Smooth muscle cell (in vitro differentiated cells): ENCODE measurements around the gene PRR22. TPM values are rescaled to one million over a fixed set of nuclear protein-coding genes. Genes with fewer than 3 reads are reported as not detected.

ENCODE experiments used
- DNase-seq: peaks from one replicate; lab custom pipeline; 2025; ENCODE audit not compliant: unreplicated experiment; lab: John Stamatoyannopoulos, UW
- H2AFZ ChIP-seq: fragments of 200-600 bp; sonication (generic); 2 replicates; pipeline ENCODE4 v1.6.0; 2016; ENCODE audit warnings: antibody characterized with exemption, low read depth, mild to moderate bottlenecking
- H3F3A ChIP-seq: fragments of 200-600 bp; sonication (generic); 2 replicates; pipeline ENCODE4 v1.6.0; 2017; ENCODE audit warnings: antibody characterized with exemption, low read depth
- H3K27ac ChIP-seq: fragments of 200-600 bp; sonication (generic); 2 replicates; pipeline ENCODE4 v1.5.1; 2016; ENCODE audit warnings: low read depth, mild to moderate bottlenecking
- H3K27me3 ChIP-seq: fragments of 200-600 bp; sonication (generic); 2 replicates; pipeline ENCODE4 v1.6.1; 2016; ENCODE audit warnings: low read depth, mild to moderate bottlenecking
- H3K36me3 ChIP-seq: fragments of 200-600 bp; sonication (generic); 2 replicates; pipeline ENCODE4 v1.5.1; 2016; ENCODE audit warnings: low read depth
- H3K4me1 ChIP-seq: fragments of 200-600 bp; sonication (generic); 2 replicates; pipeline ENCODE4 v1.5.1; 2016; ENCODE audit warnings: low read depth
- H3K4me2 ChIP-seq: fragments of 200-600 bp; sonication (generic); 2 replicates; pipeline ENCODE4 v1.6.0; 2016; ENCODE audit warnings: mild to moderate bottlenecking
- H3K4me3 ChIP-seq: fragments of 200-600 bp; sonication (generic); 2 replicates; pipeline ENCODE4 v1.5.1; 2016; ENCODE audit warnings: mild to moderate bottlenecking
- H3K79me2 ChIP-seq: fragments of 200-600 bp; sonication (generic); 2 replicates; pipeline ENCODE4 v1.6.0; 2016; ENCODE audit warnings: low read depth, mild to moderate bottlenecking
- H3K9ac ChIP-seq: fragments of 200-600 bp; sonication (generic); 2 replicates; pipeline ENCODE4 v1.6.0; 2016; ENCODE audit warnings: low read depth
- H3K9me3 ChIP-seq: fragments of 200-600 bp; sonication (generic); replicated peaks from 2 replicates; pipeline ENCODE4 v1.5.1; 2016; ENCODE audit warnings: low read depth
- H4K20me1 ChIP-seq: fragments of 200-600 bp; sonication (generic); 2 replicates; pipeline ENCODE4 v1.6.0; 2016; ENCODE audit warnings: low read depth
- WGBS: methylation state at CpG from one replicate; pipeline ENCODE4 v1.1.7; 2016; ENCODE audit warnings: low lambda C conversion rate; 5-methylcytosine and 5-hydroxymethylcytosine counted together
- polyA plus RNA-seq: library from polyadenylated mRNA; unstranded; fragments of >200 nt; fragmentation: Nextera tagmentation; extraction: Ambion mirVana; gene quantifications from 2 replicates; pipeline ENCODE4 v1.2.1, GENCODE V29; 2016
- total RNA-seq: library from RNA; depleted of rRNA; stranded (reverse); fragments of >200 nt; gene quantifications from 2 replicates; pipeline ENCODE4 v1.2.3, GENCODE V29; 2014
- TF ChIP-seq, protein P1 (sequence below): fragments of 200-600 bp; sonication (generic); IDR thresholded peaks from 2 replicates; pipeline ENCODE4 v1.5.1; 2017; ENCODE audit warnings: borderline replicate concordance, mild to moderate bottlenecking, antibody characterized with exemption; ENCODE audit not compliant: insufficient read depth, poor library complexity, severe bottlenecking

PRR22 gene
- total and polyA plus RNA-seq, 2 experiments from 2014 or later = 0.65 to 1.5 TPM

DNA sequence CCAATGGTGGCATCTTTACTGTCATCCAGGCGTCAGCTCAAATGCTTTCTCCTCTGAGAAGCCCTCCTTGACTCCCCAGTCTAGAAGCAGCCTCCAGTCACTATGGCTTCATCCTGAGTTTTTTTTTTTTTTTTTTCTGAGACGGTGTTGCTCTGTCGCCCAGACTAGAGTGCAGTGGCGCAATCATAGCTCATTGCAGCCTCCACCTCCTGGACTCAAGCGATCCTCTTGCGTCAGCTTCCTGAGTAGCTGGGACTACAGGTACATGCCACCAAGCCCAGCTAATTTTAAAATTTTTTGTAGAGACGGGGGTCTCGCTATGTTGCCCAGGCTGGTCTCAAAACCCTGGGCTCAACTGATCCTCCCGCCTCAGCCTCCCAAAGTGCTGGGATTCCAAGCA, 24.5 kb upstream of the PRR22 start:
- no peak for DNase-seq
- peaks cover 10% of the 10 kb centered on the region for H3K27me3 ChIP-seq
- no peaks in the 10 kb centered on the region for H3K9me3 ChIP-seq
- no peaks in the 10 kb centered on the region for H4K20me1 ChIP-seq
- 90% methylated on average over 9 of the region's 9 CpGs for WGBS
- no peak overlapping the region for H3K4me2 ChIP-seq
- no peak overlapping the region for H3K9ac ChIP-seq
- H3K4me3 ChIP-seq = no peak overlapping the region
- no peaks in the 10 kb centered on the region for H3K36me3 ChIP-seq
- H3F3A ChIP-seq = peaks cover 5% of the 10 kb centered on the region
- no peak overlapping the region for H3K27ac ChIP-seq
- no peaks in the 10 kb centered on the region for H3K79me2 ChIP-seq
- H2AFZ ChIP-seq = no peak overlapping the region
- TF ChIP-seq, protein P1, sequence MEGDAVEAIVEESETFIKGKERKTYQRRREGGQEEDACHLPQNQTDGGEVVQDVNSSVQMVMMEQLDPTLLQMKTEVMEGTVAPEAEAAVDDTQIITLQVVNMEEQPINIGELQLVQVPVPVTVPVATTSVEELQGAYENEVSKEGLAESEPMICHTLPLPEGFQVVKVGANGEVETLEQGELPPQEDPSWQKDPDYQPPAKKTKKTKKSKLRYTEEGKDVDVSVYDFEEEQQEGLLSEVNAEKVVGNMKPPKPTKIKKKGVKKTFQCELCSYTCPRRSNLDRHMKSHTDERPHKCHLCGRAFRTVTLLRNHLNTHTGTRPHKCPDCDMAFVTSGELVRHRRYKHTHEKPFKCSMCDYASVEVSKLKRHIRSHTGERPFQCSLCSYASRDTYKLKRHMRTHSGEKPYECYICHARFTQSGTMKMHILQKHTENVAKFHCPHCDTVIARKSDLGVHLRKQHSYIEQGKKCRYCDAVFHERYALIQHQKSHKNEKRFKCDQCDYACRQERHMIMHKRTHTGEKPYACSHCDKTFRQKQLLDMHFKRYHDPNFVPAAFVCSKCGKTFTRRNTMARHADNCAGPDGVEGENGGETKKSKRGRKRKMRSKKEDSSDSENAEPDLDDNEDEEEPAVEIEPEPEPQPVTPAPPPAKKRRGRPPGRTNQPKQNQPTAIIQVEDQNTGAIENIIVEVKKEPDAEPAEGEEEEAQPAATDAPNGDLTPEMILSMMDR = no peak
- H3K4me1 ChIP-seq = no peaks in the 10 kb centered on the region

DNA sequence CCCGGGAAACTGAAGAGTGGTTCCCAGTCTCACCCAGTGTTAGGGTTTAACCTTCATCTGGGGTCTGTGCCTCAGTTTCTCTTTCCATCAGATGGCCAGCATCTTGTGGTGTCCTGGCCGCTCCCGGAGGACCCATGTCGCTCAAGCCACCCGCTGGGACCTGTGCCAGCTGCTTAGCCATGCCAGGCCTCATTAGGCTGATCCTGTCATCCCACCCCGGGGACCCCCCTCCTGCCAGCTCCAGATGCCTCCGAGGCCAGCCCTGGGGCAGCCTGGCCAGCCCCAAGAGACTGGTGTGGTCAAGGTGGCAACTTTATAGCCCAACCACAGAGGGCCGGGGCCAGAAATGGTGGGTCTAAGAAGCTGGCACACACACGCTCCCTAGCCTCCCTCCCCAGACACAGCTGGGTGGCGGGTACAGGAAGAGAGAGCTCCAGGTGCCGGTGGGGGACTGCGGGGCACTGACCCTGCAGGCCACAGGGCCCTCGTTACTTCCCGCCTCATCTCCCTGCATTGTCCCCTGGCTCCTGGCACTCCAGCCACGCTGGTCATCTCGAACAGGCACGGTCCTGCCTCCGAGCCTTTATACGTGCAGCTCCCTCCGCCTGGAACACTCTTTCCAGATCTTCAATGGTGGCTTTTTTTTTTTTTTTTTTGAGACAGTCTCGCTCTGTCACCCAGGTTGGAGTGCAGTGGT, 23.7 kb upstream of the PRR22 start:
- DNase-seq = no peak
- no peak overlapping the region for H3K9ac ChIP-seq
- no peak overlapping the region for H2AFZ ChIP-seq
- no peaks in the 10 kb centered on the region for H3K36me3 ChIP-seq
- H4K20me1 ChIP-seq = no peaks in the 10 kb centered on the region
- no peak overlapping the region for H3K4me3 ChIP-seq
- no peak overlapping the region for H3K4me2 ChIP-seq
- TF ChIP-seq, protein P1 = no peak
- 95% methylated on average over 21 of the region's 21 CpGs for WGBS
- peaks cover 10% of the 10 kb centered on the region for H3K27me3 ChIP-seq
- no peaks in the 10 kb centered on the region for H3K79me2 ChIP-seq
- H3K27ac ChIP-seq = no peak overlapping the region
- no peaks in the 10 kb centered on the region for H3K9me3 ChIP-seq
- H3F3A ChIP-seq = peaks cover 11% of the 10 kb centered on the region
- no peaks in the 10 kb centered on the region for H3K4me1 ChIP-seq

- no peaks in the 10 kb centered on the region for H4K20me1 ChIP-seq
- no peak for DNase-seq
- no peak overlapping the region for H2AFZ ChIP-seq
- no peak overlapping the region for H3K4me2 ChIP-seq
- no peak overlapping the region for H3K27ac ChIP-seq
- peaks cover 10% of the 10 kb centered on the region for H3K27me3 ChIP-seq
- H3K9ac ChIP-seq = no peak overlapping the region
- TF ChIP-seq, protein P1 = no peak
- no peaks in the 10 kb centered on the region for H3K79me2 ChIP-seq
- H3F3A ChIP-seq = peaks cover 12% of the 10 kb centered on the region
- 95% methylated on average over 5 of the region's 5 CpGs for WGBS
- no peaks in the 10 kb centered on the region for H3K4me1 ChIP-seq
- no peaks in the 10 kb centered on the region for H3K36me3 ChIP-seq
- H3K9me3 ChIP-seq = no peaks in the 10 kb centered on the region
- H3K4me3 ChIP-seq = no peak overlapping the region
Measured at GRCh38 chr19:5806905-5807304, 22.4 kb upstream of the PRR22 start.

- Histone ChIP-seq H3K9me3 (no peaks in the 10 kb centered on the region), H3K4me2 (no peak overlapping the region), H2AFZ (no peak overlapping the region), H3K27ac (no peak overlapping the region), H3F3A (peaks cover 12% of the 10 kb centered on the region), H3K36me3 (no peaks in the 10 kb centered on the region), H3K4me3 (no peak overlapping the region), H3K4me1 (no peaks in the 10 kb centered on the region), H3K9ac (no peak overlapping the region), H4K20me1 (no peaks in the 10 kb centered on the region), H3K79me2 (no peaks in the 10 kb centered on the region), H3K27me3 (peaks cover 10% of the 10 kb centered on the region)
- 33% methylated on average over 6 of the region's 6 CpGs for WGBS
- TF ChIP-seq, protein P1 = no peak
- DNase-seq = no peak
Measured at GRCh38 chr19:5806133-5806489, 21.6 kb upstream of the PRR22 start.
